DOHH2 (cell line): ENCODE measurements around the gene CDC42SE2.

ENCODE experiments used
- EZH2phosphoT487 ChIP-seq: fragments of 200-600 bp; sonication (generic); IDR thresholded peaks from 2 replicates; pipeline ENCODE4 v1.6.1; 2017; ENCODE audit warnings: borderline replicate concordance, mild to moderate bottlenecking, antibody characterized with exemption, low read length, moderate library complexity, mixed read lengths
- TF ChIP-seq, protein P1 (sequence below): fragments of 200-600 bp; sonication (generic); IDR thresholded peaks from one replicate; pipeline ENCODE4 v1.5.1; 2014; ENCODE audit warnings: antibody characterized with exemption, mild to moderate bottlenecking, low read depth, low read length; ENCODE audit not compliant: poor library complexity, severe bottlenecking

GRCh38 chr5:131258733-131259132, 5.1 kb upstream of the CDC42SE2 start:
- TF ChIP-seq, protein P1, sequence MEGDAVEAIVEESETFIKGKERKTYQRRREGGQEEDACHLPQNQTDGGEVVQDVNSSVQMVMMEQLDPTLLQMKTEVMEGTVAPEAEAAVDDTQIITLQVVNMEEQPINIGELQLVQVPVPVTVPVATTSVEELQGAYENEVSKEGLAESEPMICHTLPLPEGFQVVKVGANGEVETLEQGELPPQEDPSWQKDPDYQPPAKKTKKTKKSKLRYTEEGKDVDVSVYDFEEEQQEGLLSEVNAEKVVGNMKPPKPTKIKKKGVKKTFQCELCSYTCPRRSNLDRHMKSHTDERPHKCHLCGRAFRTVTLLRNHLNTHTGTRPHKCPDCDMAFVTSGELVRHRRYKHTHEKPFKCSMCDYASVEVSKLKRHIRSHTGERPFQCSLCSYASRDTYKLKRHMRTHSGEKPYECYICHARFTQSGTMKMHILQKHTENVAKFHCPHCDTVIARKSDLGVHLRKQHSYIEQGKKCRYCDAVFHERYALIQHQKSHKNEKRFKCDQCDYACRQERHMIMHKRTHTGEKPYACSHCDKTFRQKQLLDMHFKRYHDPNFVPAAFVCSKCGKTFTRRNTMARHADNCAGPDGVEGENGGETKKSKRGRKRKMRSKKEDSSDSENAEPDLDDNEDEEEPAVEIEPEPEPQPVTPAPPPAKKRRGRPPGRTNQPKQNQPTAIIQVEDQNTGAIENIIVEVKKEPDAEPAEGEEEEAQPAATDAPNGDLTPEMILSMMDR, result no peak
- no peak for TF ChIP-seq EZH2phosphoT487
